ENCODE data around the gene SH2D6.

DNA sequence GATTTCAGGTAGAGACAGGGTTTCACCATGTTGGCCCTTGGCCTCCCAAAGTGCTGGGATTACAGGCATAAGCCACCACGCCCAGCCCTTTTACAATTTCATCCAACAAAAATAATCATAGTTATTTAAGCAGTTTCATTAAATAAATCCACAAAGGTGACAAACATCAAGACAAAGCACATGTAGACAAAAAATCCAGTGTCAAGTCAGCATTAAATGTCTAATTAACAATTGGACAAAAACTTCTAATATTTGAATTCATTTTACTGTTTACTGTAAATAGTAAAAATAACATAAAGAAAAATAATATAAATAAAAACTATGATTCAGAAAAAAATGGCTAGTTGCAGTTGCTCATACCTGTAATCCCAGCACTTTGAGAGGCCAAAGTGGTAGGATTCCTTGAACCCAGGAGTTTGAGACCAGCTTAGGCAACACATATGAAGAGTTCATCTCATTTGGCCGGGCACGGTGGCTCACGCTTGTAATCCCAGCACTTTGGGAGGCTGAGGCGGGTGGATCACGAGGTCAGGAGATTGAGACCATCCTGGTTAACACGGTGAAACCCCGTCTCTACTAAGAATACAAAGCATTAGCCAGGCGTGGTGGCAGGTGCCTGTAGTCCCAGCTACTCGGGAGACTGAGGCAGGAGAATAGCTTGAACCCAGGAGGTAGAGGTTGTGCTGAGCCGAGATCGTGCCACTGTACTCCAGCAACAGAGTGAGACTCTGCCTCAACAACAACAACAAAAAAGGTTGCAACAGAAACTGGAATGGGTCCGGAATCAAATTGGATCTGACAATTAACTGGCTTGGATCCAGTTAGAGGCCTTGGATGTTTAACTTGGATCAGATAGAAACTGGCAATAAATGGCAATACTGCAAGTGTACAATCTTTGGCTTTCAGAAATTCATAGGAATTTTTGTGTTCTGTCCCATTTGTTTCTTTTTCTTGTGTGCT is 63.6 kb downstream of the SH2D6 start:
- TF ChIP-seq CTCF (IDR thresholded peaks at IDR 0.05; ENCODE audit: poor library complexity, severe bottlenecking) (no peak), EP300 (conservative IDR thresholded peaks at IDR 0.05; ENCODE audit: poor library complexity, severe bottlenecking) (no peak), RAD21 (conservative IDR thresholded peaks at IDR 0.05) (no peak), EZH2 (IDR thresholded peaks at IDR 0.05; ENCODE audit: borderline replicate concordance, insufficient read depth, low read length, poor library complexity, severe bottlenecking) (no peak), SMC3 (conservative IDR thresholded peaks at IDR 0.05; ENCODE audit: poor library complexity) (no peak), POLR2AphosphoS5 (IDR thresholded peaks at IDR 0.05) (no peak)
